ENCODE measurements around the gene MIEF2.

MIEF2 gene

DNA sequence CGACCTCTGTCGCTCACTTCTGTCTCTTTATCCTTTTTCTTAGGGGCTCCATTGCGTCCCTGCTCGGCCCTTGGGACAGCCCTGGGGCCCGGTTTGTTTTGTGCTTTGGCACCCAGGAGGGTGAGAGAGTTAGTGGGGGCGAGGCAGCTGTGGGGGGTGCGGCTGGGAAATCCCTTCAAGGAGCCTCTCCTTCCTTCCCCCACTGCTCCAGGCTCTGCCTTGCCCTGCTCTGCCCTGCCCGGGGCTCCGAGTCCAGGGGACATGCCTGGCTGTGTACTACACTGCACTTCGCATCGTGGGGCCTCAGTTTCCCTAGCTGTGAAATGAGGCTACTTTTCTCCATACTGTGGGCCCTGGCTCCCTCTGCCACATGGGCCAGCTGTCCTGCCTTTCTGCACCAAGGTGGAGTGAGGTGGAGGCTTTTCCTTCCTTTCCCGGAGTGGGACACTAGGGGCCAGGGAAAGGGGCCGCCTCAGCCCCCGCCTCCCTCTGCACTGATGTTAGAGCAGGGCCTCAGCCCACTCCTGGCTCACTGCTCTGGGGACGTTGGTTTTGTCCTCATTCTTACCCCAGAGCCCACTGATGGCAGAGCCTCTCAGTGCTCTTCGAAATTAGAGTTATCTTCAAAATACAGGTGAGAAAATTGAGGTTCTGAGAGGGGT lies 34.0 kb upstream of the MIEF2 start:
- H3K27ac ChIP-seq (ENCODE audit: low read length): no peak overlapping the region
- H3K4me1 ChIP-seq (ENCODE audit: control insufficient read depth in 1 of 2, insufficient read depth in 2 of 2, low read length in 2 of 2): peaks cover 4 to 16% of the 10 kb centered on the region in 2 donors
- no peaks in the 10 kb centered on the region for H3K27me3 ChIP-seq (ENCODE audit: low read depth, low read length)
- peak overlapping the region; percentile 77 to 88 for H3K4me3 ChIP-seq (ENCODE audit: low read depth in 1 of 2, low read length in 2 of 2)
- H3K9me3 ChIP-seq (ENCODE audit: control insufficient read depth in 1 of 2, low read length in 2 of 2): no peaks in the 10 kb centered on the region
- H3K36me3 ChIP-seq (ENCODE audit: control insufficient read depth in 1 of 2, insufficient read depth in 2 of 2, low read length in 2 of 2): no peaks in the 10 kb centered on the region

GRCh38 chr17:18227635-18228034 lies 32.8 kb upstream of the MIEF2 start:
- H3K9me3 ChIP-seq (ENCODE audit: control insufficient read depth in 1 of 2, low read length in 2 of 2): no peaks in the 10 kb centered on the region
- no peaks in the 10 kb centered on the region for H3K27me3 ChIP-seq (ENCODE audit: low read depth, low read length)
- peaks cover 0 to 7% of the 10 kb centered on the region in 2 donors for H3K36me3 ChIP-seq (ENCODE audit: control insufficient read depth in 1 of 2, insufficient read depth in 2 of 2, low read length in 2 of 2)
- peaks cover 4 to 16% of the 10 kb centered on the region in 2 donors for H3K4me1 ChIP-seq (ENCODE audit: control insufficient read depth in 1 of 2, insufficient read depth in 2 of 2, low read length in 2 of 2)
- no peak overlapping the region for H3K27ac ChIP-seq (ENCODE audit: low read length)
- H3K4me3 ChIP-seq (ENCODE audit: low read depth in 1 of 2, low read length in 2 of 2): no peak overlapping the region

GRCh38 chr17:18228176-18228682 lies 32.2 kb upstream of the MIEF2 start:
- H3K9me3 ChIP-seq (ENCODE audit: control insufficient read depth in 1 of 2, low read length in 2 of 2): no peaks in the 10 kb centered on the region
- H3K27me3 ChIP-seq (ENCODE audit: low read depth, low read length): no peaks in the 10 kb centered on the region
- peaks cover 4 to 16% of the 10 kb centered on the region in 2 donors for H3K4me1 ChIP-seq (ENCODE audit: control insufficient read depth in 1 of 2, insufficient read depth in 2 of 2, low read length in 2 of 2)
- H3K27ac ChIP-seq (ENCODE audit: low read length): no peak overlapping the region
- no peak overlapping the region for H3K4me3 ChIP-seq (ENCODE audit: low read depth in 1 of 2, low read length in 2 of 2)
- peaks cover 0 to 10% of the 10 kb centered on the region in 2 donors for H3K36me3 ChIP-seq (ENCODE audit: control insufficient read depth in 1 of 2, insufficient read depth in 2 of 2, low read length in 2 of 2)

DNA sequence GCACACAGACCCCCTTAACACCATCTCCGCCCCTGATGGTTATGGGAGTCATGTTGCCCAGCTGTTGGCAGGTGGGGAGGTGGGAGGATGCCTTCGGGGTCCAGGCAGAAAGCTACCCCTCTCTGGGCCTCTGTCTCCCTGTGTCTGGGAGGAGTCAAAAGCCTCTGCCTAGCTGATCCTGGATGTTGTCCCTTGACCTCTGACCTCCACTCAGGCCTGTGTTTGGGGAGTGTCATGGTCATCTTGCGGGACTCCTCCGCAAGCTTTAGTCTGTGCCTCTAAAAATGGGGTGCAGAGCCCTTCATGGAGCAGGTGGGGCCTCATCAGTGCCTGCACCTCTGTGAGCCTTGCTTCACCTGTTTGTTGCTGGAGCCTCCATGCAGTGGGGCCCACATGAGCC lies 31.2 kb upstream of the MIEF2 start:
- no peaks in the 10 kb centered on the region for H3K9me3 ChIP-seq (ENCODE audit: control insufficient read depth in 1 of 2, low read length in 2 of 2)
- no peaks in the 10 kb centered on the region for H3K27me3 ChIP-seq (ENCODE audit: low read depth, low read length)
- H3K36me3 ChIP-seq (ENCODE audit: control insufficient read depth in 1 of 2, insufficient read depth in 2 of 2, low read length in 2 of 2): peaks cover 0 to 20% of the 10 kb centered on the region in 2 donors
- no peak overlapping the region for H3K4me3 ChIP-seq (ENCODE audit: low read depth in 1 of 2, low read length in 2 of 2)
- H3K27ac ChIP-seq (ENCODE audit: low read length): no peak overlapping the region
- H3K4me1 ChIP-seq (ENCODE audit: control insufficient read depth in 1 of 2, insufficient read depth in 2 of 2, low read length in 2 of 2): peaks cover 4 to 16% of the 10 kb centered on the region in 2 donors

GRCh38 chr17:18229771-18230170 lies 30.7 kb upstream of the MIEF2 start:
- peaks cover 0 to 25% of the 10 kb centered on the region in 2 donors for H3K36me3 ChIP-seq (ENCODE audit: control insufficient read depth in 1 of 2, insufficient read depth in 2 of 2, low read length in 2 of 2)
- no peaks in the 10 kb centered on the region for H3K27me3 ChIP-seq (ENCODE audit: low read depth, low read length)
- no peak overlapping the region for H3K27ac ChIP-seq (ENCODE audit: low read length)
- H3K4me3 ChIP-seq (ENCODE audit: low read depth in 1 of 2, low read length in 2 of 2): no peak overlapping the region
- H3K4me1 ChIP-seq (ENCODE audit: control insufficient read depth in 1 of 2, insufficient read depth in 2 of 2, low read length in 2 of 2): peaks cover 3 to 12% of the 10 kb centered on the region in 2 donors
- H3K9me3 ChIP-seq (ENCODE audit: control insufficient read depth in 1 of 2, low read length in 2 of 2): no peaks in the 10 kb centered on the region

DNA sequence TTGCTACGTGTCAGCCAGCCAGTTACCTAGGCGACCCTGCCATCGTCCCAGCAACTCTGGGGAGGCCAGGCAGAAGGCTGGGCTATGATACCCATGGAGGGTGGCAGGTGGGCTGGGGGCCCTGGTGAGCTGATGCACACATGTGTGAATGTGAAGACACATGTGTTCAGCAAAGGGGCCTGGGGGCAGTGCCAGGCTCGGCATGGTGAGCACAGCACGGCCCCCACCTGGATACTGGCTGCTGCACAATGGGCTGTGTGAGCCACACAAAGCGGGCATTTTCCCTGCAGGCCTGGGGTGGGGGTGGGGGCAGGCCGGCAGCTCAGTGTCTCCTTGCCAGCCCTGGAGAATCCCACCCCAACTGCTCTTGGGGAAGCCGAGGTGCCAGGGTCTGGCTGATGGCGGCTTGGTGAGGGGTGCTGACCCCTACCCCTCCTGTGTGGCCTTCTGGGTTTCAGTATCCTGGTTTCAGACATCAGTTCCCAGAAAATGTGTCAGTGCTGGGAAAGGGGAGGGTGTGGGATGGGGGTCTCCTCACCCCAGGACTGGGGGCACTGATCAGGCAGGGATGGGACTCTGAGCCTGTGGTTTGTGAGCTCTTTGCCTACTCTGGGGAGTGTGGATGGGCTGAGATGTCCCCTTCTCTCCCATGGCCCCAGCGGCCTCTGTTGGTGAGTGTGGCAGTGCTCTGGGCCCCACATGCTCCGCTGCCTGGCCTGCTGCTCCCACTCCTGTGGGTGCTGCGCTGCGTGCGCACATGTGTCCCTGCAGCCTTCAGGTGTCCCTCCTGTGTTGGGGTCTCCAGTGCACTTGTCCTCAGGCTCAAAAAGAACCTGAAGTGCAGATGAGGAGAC lies 29.9 kb upstream of the MIEF2 start:
- no peak overlapping the region for H3K27ac ChIP-seq (ENCODE audit: low read length)
- H3K4me1 ChIP-seq (ENCODE audit: control insufficient read depth in 1 of 2, insufficient read depth in 2 of 2, low read length in 2 of 2): peaks cover 0 to 8% of the 10 kb centered on the region in 2 donors
- no peaks in the 10 kb centered on the region for H3K27me3 ChIP-seq (ENCODE audit: low read depth, low read length)
- no peaks in the 10 kb centered on the region for H3K9me3 ChIP-seq (ENCODE audit: control insufficient read depth in 1 of 2, low read length in 2 of 2)
- H3K4me3 ChIP-seq (ENCODE audit: low read depth in 1 of 2, low read length in 2 of 2): no peak overlapping the region
- H3K36me3 ChIP-seq (ENCODE audit: control insufficient read depth in 1 of 2, insufficient read depth in 2 of 2, low read length in 2 of 2): peaks cover 0 to 32% of the 10 kb centered on the region in 2 donors

DNA sequence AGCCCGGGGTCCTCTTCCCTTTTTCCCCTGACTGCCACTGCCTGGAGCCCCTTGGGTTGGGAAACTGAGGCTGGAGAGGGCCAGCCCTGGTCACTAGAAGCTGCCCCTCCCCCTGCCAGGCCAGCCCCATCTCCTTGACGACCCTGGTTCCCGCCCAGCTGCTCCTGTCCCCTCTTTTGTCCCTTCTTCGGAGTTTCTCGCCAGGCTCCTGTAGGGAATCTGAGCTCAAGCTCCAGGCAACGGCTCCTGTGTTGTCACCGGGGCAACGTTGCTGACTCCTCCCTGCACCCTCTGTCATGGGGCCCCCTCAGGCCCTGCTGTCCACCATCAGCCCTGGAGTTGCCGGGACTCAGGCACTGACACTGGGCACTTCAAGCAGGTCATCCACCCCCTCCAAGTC lies 29.3 kb upstream of the MIEF2 start:
- H3K27me3 ChIP-seq (ENCODE audit: low read depth, low read length): no peaks in the 10 kb centered on the region
- peaks cover 0 to 5% of the 10 kb centered on the region in 2 donors for H3K4me1 ChIP-seq (ENCODE audit: control insufficient read depth in 1 of 2, insufficient read depth in 2 of 2, low read length in 2 of 2)
- H3K36me3 ChIP-seq (ENCODE audit: control insufficient read depth in 1 of 2, insufficient read depth in 2 of 2, low read length in 2 of 2): peaks cover 0 to 39% of the 10 kb centered on the region in 2 donors
- H3K27ac ChIP-seq (ENCODE audit: low read length): no peak overlapping the region
- no peak overlapping the region for H3K4me3 ChIP-seq (ENCODE audit: low read depth in 1 of 2, low read length in 2 of 2)
- no peaks in the 10 kb centered on the region for H3K9me3 ChIP-seq (ENCODE audit: control insufficient read depth in 1 of 2, low read length in 2 of 2)

GRCh38 chr17:18233803-18234518 lies 26.5 kb upstream of the MIEF2 start:
- H3K4me3 ChIP-seq (ENCODE audit: low read depth in 1 of 2, low read length in 2 of 2): no peak overlapping the region
- no peaks in the 10 kb centered on the region for H3K4me1 ChIP-seq (ENCODE audit: control insufficient read depth in 1 of 2, insufficient read depth in 2 of 2, low read length in 2 of 2)
- H3K36me3 ChIP-seq (ENCODE audit: control insufficient read depth in 1 of 2, insufficient read depth in 2 of 2, low read length in 2 of 2): peaks cover 0 to 57% of the 10 kb centered on the region in 2 donors
- H3K9me3 ChIP-seq (ENCODE audit: control insufficient read depth in 1 of 2, low read length in 2 of 2): no peaks in the 10 kb centered on the region
- no peaks in the 10 kb centered on the region for H3K27me3 ChIP-seq (ENCODE audit: low read depth, low read length)
- no peak overlapping the region for H3K27ac ChIP-seq (ENCODE audit: low read length)

GRCh38 chr17:18234853-18235380 lies 25.5 kb upstream of the MIEF2 start:
- Histone ChIP-seq H3K4me1 (ENCODE audit: control insufficient read depth in 1 of 2, insufficient read depth in 2 of 2, low read length in 2 of 2) (no peaks in the 10 kb centered on the region), H3K4me3 (ENCODE audit: low read depth in 1 of 2, low read length in 2 of 2) (no peak overlapping the region), H3K27me3 (ENCODE audit: low read depth, low read length) (no peaks in the 10 kb centered on the region), H3K36me3 (ENCODE audit: control insufficient read depth in 1 of 2, insufficient read depth in 2 of 2, low read length in 2 of 2) (peaks cover 0 to 57% of the 10 kb centered on the region in 2 donors), H3K27ac (ENCODE audit: low read length) (no peak overlapping the region), H3K9me3 (ENCODE audit: control insufficient read depth in 1 of 2, low read length in 2 of 2) (no peaks in the 10 kb centered on the region)

GRCh38 chr17:18235743-18236256 lies 24.7 kb upstream of the MIEF2 start:
- H3K4me1 ChIP-seq (ENCODE audit: control insufficient read depth in 1 of 2, insufficient read depth in 2 of 2, low read length in 2 of 2): no peaks in the 10 kb centered on the region
- H3K27me3 ChIP-seq (ENCODE audit: low read depth, low read length): no peaks in the 10 kb centered on the region
- H3K27ac ChIP-seq (ENCODE audit: low read length): no peak overlapping the region
- H3K4me3 ChIP-seq (ENCODE audit: low read depth in 1 of 2, low read length in 2 of 2): no peak overlapping the region
- H3K36me3 ChIP-seq (ENCODE audit: control insufficient read depth in 1 of 2, insufficient read depth in 2 of 2, low read length in 2 of 2): peaks cover 0 to 57% of the 10 kb centered on the region in 2 donors
- no peaks in the 10 kb centered on the region for H3K9me3 ChIP-seq (ENCODE audit: control insufficient read depth in 1 of 2, low read length in 2 of 2)
